Embryonic facial prominence (tissue), 1 donor: Measurements from ENCODE around the gene SPRY2.
"Not testable (repeated sequence)": the region's sequence is repeated elsewhere in the genome, so short reads cannot be mapped to it uniquely, and the experiment has no call there.

Source experiments
- DNase-seq: peaks from one replicate; pipeline ENCODE4 v3.0.0-alpha.2; 2016; ENCODE audit errors: extremely low spot score

Gene SPRY2

GRCh38 chr13:80348750-80349149 lies 7.8 kb upstream of the SPRY2 start:
- no peak for DNase-seq

- DNase-seq: no peak
Measured at GRCh38 chr13:80348314-80348713, 7.4 kb upstream of the SPRY2 start.

GRCh38 chr13:80345771-80346510 lies 5.0 kb upstream of the SPRY2 start:
- DNase-seq: no peak

- DNase-seq: not testable (repeated sequence)
Measured at GRCh38 chr13:80344032-80344431, 3.1 kb upstream of the SPRY2 start.

GRCh38 chr13:80342471-80343371 lies 1.8 kb upstream of the SPRY2 start:
- no peak for DNase-seq

- DNase-seq: peak; percentile 71
Measured at GRCh38 chr13:80341756-80342370, 937 bp upstream of the SPRY2 start.

GRCh38 chr13:80340651-80341100 lies 250 bp downstream of the SPRY2 start:
- no peak for DNase-seq

- DNase-seq: no peak
Measured at GRCh38 chr13:80339912-80340650, 845 bp downstream of the SPRY2 start.

- no peak for DNase-seq
Measured at GRCh38 chr13:80339563-80339911, 1.4 kb downstream of the SPRY2 start.

GRCh38 chr13:80338781-80339562 lies 2.0 kb downstream of the SPRY2 start:
- DNase-seq: no peak

GRCh38 chr13:80337288-80338081 lies 3.4 kb downstream of the SPRY2 start:
- no peak for DNase-seq

GRCh38 chr13:80336776-80337287 lies 4.1 kb downstream of the SPRY2 start:
- no peak for DNase-seq

- no peak for DNase-seq
Measured at GRCh38 chr13:80336370-80336769, 4.6 kb downstream of the SPRY2 start.

- DNase-seq: no peak
Measured at GRCh38 chr13:80334597-80335260, 6.2 kb downstream of the SPRY2 start.

GRCh38 chr13:80331984-80332383 lies 8.9 kb downstream of the SPRY2 start:
- DNase-seq: no peak

GRCh38 chr13:80329250-80329649 lies 11.7 kb downstream of the SPRY2 start:
- no peak for DNase-seq

GRCh38 chr13:80319004-80319403 lies 21.9 kb downstream of the SPRY2 start:
- DNase-seq: no peak

- DNase-seq: no peak
Measured at GRCh38 chr13:80314711-80315653, 25.9 kb downstream of the SPRY2 start.
